Astrocyte (in vitro differentiated cells and primary cell): ENCODE data around the gene G3BP1. TPM values are rescaled to one million over a fixed set of nuclear protein-coding genes. Genes with fewer than 3 reads are reported as not detected.

Source experiments
- DNase-seq: peaks from one replicate; pipeline ENCODE4 v3.0.0-alpha.2; 2010; ENCODE audit warnings: low read depth
- FAIRE-seq: peaks from 2 replicates; lab custom pipeline; 2011; peaks lifted over from hg19 to GRCh38; lab: Jason Lieb, UNC
- H2AFZ ChIP-seq: 2 replicates; pipeline ENCODE4 v1.6.0; 2012; ENCODE audit warnings: low read depth, low read length, inconsistent platforms
- H3K27ac ChIP-seq: 2 replicates; pipeline ENCODE4 v1.5.1; 2011; ENCODE audit warnings: low read depth, low read length, inconsistent platforms
- H3K27me3 ChIP-seq: 2 replicates; pipeline ENCODE4 v1.6.0; 2011; ENCODE audit warnings: low read length, inconsistent platforms; ENCODE audit not compliant: insufficient read depth
- H3K36me3 ChIP-seq: 2 replicates; pipeline ENCODE4 v1.5.1; 2011; ENCODE audit warnings: low read length, inconsistent platforms; ENCODE audit not compliant: insufficient read depth
- H3K4me1 ChIP-seq: 2 replicates; pipeline ENCODE4 v1.5.1; 2011; ENCODE audit warnings: low read length, inconsistent platforms; ENCODE audit not compliant: insufficient read depth
- H3K4me2 ChIP-seq: 2 replicates; pipeline ENCODE4 v1.6.0; 2012; ENCODE audit warnings: low read length, inconsistent platforms
- H3K4me3 ChIP-seq: 2 replicates; pipeline ENCODE4 v1.5.1; 2011; ENCODE audit warnings: low read depth, mild to moderate bottlenecking, low read length, inconsistent platforms; ENCODE audit not compliant: insufficient read depth
- H3K79me2 ChIP-seq: 2 replicates; pipeline ENCODE4 v1.6.0; 2012; ENCODE audit warnings: mild to moderate bottlenecking, low read length, inconsistent platforms; ENCODE audit not compliant: insufficient read depth
- H3K9ac ChIP-seq: 2 replicates; pipeline ENCODE4 v1.6.0; 2012; ENCODE audit warnings: mild to moderate bottlenecking, low read length, inconsistent platforms
- H3K9me3 ChIP-seq: 2 replicates; pipeline ENCODE4 v1.5.1; 2012; ENCODE audit warnings: low read depth, mild to moderate bottlenecking, low read length, inconsistent platforms; ENCODE audit not compliant: insufficient read depth
- H4K20me1 ChIP-seq: 2 replicates; pipeline ENCODE4 v1.6.0; 2012; ENCODE audit warnings: low read length, inconsistent platforms; ENCODE audit not compliant: insufficient read depth
- H3K27ac Mint-ChIP-seq: one replicate; pipeline ENCODE4 v1.8.0; 2021; ENCODE audit warnings: mild to moderate bottlenecking, mixed read lengths; ENCODE audit not compliant: unreplicated experiment
- H3K27me3 Mint-ChIP-seq: one replicate; pipeline ENCODE4 v1.8.0; 2021; ENCODE audit warnings: low read depth, mixed read lengths; ENCODE audit not compliant: unreplicated experiment
- H3K36me3 Mint-ChIP-seq: one replicate; pipeline ENCODE4 v1.8.0; 2021; ENCODE audit warnings: low read depth, mixed read lengths; ENCODE audit not compliant: unreplicated experiment
- H3K4me1 Mint-ChIP-seq: one replicate; pipeline ENCODE4 v1.8.0; 2021; ENCODE audit warnings: low read depth, mixed read lengths; ENCODE audit not compliant: unreplicated experiment
- H3K4me3 Mint-ChIP-seq: one replicate; pipeline ENCODE4 v1.8.0; 2021; ENCODE audit warnings: mild to moderate bottlenecking, moderate library complexity, mixed read lengths; ENCODE audit not compliant: unreplicated experiment
- H3K9me3 Mint-ChIP-seq: one replicate; pipeline ENCODE4 v1.8.0; 2021; ENCODE audit warnings: mild to moderate bottlenecking, mixed read lengths; ENCODE audit not compliant: unreplicated experiment
- EZH2 ChIP-seq: IDR thresholded peaks from 2 replicates; pipeline ENCODE4 v1.6.1; 2012; ENCODE audit warnings: mild to moderate bottlenecking, low read length, inconsistent platforms; ENCODE audit not compliant: insufficient read depth
- total RNA-seq: library from RNA; stranded (reverse); gene quantifications from 2 replicates; pipeline ENCODE4 v1.2.1, GENCODE V29; 2021
- TF ChIP-seq, protein P1 (sequence below): IDR thresholded peaks from 2 replicates; pipeline ENCODE4 v1.5.1; 2011; ENCODE audit warnings: low read depth, mild to moderate bottlenecking, inconsistent platforms, low read length, moderate library complexity; ENCODE audit not compliant: insufficient read depth

G3BP1 gene
- total RNA-seq, 1 donor from 2014 or later = 246 TPM

DNA sequence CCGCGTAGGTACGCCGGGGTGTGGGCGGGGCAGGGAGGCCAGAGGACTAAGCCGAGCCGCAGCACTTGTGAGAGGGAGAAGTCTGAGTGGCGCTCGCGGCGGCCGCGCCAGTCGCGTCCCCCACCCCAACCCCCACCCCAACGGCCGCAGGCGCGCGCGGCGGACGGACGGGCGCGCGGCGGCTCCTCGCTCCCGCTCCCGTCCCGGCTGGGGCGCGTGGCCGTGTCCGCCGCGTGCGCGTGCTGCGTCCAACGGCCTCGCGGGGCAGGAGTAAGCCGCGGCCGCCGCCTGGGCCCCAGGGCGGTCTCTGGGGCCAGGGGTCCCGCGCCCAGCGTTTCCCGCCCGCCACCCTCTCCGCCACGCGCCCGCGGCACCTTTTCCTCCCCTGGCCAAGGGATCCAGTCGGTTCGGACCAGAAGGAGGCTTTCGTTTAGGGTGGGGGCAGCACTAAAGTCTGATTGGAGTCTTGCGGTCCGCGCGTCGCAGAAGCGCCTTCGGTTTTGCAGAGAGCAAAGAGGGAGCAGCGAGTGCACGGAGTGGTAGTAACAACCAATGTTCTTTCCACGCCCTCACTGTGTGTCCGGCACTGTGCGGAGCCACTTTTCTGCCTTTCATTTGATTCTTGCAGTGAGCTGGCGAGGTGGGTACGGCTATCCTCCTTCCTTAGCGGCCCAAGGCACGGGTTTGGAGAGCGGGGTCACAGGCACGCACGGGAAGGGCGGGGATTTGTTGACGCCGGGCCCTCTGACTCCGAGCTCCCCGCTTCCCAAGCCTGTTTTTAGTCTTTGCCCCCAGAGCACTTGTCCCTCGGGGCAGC lies 483 bp downstream of the G3BP1 start:
- peak overlapping the region; percentile 91 for H3K4me2 ChIP-seq
- peak overlapping the region; percentile 93 for H3K4me3 Mint-ChIP-seq
- peaks cover 4% of the 10 kb centered on the region for H3K36me3 ChIP-seq
- peak overlapping the region; percentile 84 for H3K27ac ChIP-seq
- H3K4me3 ChIP-seq = peak overlapping the region; percentile 97
- no peaks in the 10 kb centered on the region for H3K27me3 Mint-ChIP-seq
- H3K9me3 Mint-ChIP-seq = no peaks in the 10 kb centered on the region
- H3K27me3 ChIP-seq = no peaks in the 10 kb centered on the region
- H3K9ac ChIP-seq = peak overlapping the region; percentile 93
- H3K27ac Mint-ChIP-seq = peak overlapping the region; percentile 21
- no peaks in the 10 kb centered on the region for H3K9me3 ChIP-seq
- H3K79me2 ChIP-seq = peaks cover 52% of the 10 kb centered on the region
- DNase-seq = peak; percentile 17
- peak overlapping the region; percentile 53 for H2AFZ ChIP-seq
- no peak for FAIRE-seq
- peaks cover 51% of the 10 kb centered on the region for H4K20me1 ChIP-seq
- peaks cover 24% of the 10 kb centered on the region for H3K4me1 ChIP-seq
- H3K4me1 Mint-ChIP-seq = peaks cover 20% of the 10 kb centered on the region
- H3K36me3 Mint-ChIP-seq = no peaks in the 10 kb centered on the region
- no peak for TF ChIP-seq EZH2
- TF ChIP-seq, protein P1, sequence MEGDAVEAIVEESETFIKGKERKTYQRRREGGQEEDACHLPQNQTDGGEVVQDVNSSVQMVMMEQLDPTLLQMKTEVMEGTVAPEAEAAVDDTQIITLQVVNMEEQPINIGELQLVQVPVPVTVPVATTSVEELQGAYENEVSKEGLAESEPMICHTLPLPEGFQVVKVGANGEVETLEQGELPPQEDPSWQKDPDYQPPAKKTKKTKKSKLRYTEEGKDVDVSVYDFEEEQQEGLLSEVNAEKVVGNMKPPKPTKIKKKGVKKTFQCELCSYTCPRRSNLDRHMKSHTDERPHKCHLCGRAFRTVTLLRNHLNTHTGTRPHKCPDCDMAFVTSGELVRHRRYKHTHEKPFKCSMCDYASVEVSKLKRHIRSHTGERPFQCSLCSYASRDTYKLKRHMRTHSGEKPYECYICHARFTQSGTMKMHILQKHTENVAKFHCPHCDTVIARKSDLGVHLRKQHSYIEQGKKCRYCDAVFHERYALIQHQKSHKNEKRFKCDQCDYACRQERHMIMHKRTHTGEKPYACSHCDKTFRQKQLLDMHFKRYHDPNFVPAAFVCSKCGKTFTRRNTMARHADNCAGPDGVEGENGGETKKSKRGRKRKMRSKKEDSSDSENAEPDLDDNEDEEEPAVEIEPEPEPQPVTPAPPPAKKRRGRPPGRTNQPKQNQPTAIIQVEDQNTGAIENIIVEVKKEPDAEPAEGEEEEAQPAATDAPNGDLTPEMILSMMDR = no peak

DNA sequence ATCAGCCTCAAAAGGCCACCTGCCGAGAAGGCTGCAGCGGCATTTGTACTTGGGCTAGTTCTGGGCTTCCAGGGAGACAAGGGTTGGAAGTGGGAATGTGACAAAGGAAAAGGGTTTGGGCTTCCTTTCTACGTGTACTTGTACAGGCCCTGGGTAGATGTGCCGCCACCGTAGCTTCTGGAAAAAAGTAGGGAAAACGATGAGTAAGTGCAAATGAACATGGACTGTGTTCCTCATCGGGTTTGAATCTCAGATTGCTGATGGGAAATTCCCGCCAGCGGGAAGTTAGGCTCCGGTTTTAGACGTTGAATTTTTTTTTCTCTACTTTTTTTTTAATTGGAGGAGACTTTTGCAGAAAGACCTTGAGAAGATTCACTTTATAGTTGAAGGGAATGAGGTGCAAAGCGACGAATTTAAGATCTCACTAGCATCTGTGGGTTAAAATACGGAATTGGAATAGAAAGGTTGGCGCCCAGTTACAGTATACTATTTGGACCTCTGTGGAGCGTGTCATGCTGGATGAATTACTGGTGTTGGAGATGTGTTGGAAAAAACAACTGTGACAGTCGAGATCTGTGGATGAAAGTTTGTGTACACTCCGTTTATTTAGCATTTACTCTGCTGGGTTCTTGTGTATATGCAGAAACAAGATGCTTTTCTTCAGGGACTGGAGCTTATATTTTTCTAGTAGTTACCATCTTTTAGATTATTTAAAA lies 1.2 kb downstream of the G3BP1 start:
- no peak for FAIRE-seq

More for the DNA sequence above, 1.2 kb downstream of the G3BP1 start:
- H3K9me3 ChIP-seq = no peaks in the 10 kb centered on the region
- TF ChIP-seq, protein P1 = no peak
- H3K9ac ChIP-seq = peak overlapping the region; percentile 93
- Mint-ChIP-seq H3K27me3 (no peaks in the 10 kb centered on the region), H3K36me3 (no peaks in the 10 kb centered on the region), H3K4me3 (peak overlapping the region; percentile 93), H3K27ac (peak overlapping the region; percentile 21), H3K9me3 (no peaks in the 10 kb centered on the region), H3K4me1 (peaks cover 24% of the 10 kb centered on the region)
- peaks cover 59% of the 10 kb centered on the region for H4K20me1 ChIP-seq
- peak overlapping the region; percentile 84 for H3K27ac ChIP-seq
- peaks cover 24% of the 10 kb centered on the region for H3K4me1 ChIP-seq
- H3K79me2 ChIP-seq = peaks cover 60% of the 10 kb centered on the region
- no peak overlapping the region for H2AFZ ChIP-seq
- peak overlapping the region; percentile 91 for H3K4me2 ChIP-seq
- H3K27me3 ChIP-seq = no peaks in the 10 kb centered on the region
- DNase-seq = peak; percentile 37
- H3K36me3 ChIP-seq = peaks cover 8% of the 10 kb centered on the region
- H3K4me3 ChIP-seq = peak overlapping the region; percentile 97
